ENCODE results near the gene PIR.

Gene PIR

GRCh38 chrX:15413101-15413500 is 80.0 kb downstream of the PIR start:
- DNase-seq = no peak

DNA sequence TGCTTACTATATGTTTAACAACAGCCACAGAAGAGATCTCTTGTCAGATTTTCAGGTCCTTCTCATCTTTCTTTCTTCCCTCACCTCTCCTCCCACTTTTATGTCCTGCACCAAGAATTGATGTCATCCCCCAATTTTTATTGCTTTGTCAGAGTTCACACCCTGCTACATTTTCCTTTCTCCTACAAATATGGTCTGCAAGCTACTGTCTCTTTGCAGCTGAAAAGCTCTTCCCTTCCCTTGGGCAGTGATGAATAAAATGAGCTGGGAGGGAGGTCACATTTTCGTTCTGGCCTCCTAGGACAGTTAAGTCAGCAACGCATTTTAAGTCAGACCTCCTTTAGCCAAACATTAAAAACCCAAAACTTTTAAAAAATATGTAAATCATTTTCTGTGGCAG is 82.2 kb downstream of the PIR start:
- DNase-seq = no peak

GRCh38 chrX:15410430-15410829 is 82.7 kb downstream of the PIR start:
- no peak for DNase-seq

DNA sequence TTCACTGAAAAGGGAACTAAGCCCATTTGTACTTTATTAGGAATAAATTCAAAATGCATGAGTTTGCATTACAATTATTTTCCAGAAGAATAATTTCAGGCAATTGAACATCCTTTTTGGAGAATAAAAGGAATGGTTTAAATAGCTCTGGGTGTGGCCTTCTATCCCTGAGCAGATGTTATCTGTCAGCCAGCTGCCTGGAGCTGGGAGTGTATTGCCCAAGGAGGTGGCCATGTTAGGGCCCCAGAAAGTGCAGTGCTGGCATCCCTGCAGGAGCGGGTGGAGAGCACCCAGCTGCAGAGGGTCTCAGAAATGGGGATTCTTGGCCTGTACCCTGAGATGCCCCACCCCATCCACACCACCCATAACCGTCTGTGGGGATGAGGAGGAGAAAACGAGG is 87.3 kb downstream of the PIR start:
- DNase-seq = no peak

GRCh38 chrX:15404401-15405096 is 88.6 kb downstream of the PIR start:
- peak; percentile 22 for DNase-seq

DNA sequence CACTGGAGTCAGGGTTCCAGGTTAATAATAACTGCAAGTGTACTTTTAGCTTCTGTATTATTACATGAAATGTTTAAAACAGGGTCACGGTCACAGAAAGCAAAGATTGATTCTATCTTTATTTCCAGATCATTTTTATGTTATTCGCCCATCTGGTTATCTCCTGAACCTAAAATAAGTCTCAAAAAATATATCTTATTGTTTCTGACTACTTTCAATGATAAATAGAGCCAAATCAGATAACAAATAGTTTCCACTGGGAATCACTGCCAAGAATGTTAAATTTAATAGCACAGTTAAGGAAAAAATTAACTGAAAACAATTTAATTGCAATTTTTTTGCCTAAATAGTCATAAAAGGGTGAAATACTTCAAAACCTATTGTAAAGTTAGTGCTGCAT is 91.8 kb downstream of the PIR start:
- no peak for DNase-seq

DNA sequence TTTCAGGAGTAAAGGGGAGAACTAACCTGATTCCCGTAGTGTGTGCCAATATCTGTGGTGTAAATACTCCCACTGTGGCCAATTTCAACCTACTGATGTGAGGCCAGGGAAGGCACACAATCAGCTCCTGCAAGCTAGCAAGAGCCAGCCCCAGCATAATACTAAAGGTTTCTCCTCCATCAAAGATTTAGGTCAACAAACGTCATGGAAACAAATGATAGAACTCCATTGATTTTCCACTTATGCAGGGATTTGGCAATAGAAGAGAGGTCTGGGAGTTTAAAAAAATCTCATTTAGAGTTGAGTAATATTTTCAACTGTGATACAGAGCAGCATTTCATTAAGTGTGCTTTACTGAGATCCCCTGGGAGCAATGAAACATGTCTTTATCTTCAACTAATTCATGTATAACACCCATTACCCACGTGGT is 93.2 kb downstream of the PIR start:
- DNase-seq = no peak

DNA sequence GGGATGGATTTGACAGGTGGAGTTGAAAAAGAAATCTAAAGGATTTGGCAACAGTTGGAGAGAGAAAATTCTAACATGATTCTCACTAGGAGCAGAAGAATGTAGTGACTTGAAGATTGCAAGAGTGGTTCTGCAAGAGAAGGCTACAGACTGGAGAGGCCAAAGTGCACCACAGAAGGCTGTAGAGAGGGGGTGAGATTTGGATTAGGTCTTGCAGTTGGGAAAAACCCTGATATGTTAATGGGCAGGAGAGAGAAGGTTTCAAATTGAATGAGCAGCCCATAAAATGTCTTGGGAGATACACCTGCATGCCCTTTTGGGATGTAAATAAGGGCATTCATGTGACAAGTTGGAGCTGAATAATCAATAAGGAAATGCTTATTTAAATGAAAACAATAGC is 94.3 kb downstream of the PIR start:
- no peak for DNase-seq

DNA sequence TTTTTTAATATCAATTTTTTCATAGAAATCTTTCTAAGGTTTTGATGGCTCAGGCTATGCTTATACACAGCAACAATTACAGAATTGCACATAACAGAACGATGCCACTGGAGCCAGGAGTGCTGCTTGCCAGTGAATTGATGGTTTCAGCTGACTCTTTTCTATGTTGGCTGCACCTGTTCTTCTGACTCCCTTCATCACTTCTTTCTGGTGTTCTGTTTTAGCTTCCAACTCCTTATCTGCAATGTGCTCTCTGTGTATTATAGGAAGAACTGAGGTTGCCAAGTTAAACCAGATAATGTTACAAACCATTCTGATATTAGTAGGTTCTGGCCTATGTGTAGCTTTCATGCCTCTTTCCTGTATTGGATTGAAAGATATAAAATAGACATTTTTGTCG is 97.3 kb downstream of the PIR start:
- no peak for DNase-seq

DNA sequence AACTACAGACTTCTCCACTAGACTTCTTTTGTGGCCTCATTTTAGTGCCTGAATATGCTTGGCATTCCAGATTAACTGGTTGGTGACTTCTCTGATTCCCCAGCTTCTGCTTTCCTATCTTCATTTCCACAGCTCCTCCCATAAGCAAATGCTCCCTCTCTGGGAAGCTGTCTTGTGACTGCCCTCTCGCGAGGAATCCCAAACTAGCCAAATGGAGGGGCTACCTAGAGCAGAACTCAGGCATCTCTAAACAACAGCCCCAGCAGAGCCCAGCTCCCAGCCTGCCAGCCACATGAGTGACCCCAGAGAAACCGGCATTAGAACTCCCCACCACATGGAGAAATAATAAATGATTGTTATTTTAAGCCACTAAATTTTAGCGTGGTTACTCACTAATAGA is 101.3 kb downstream of the PIR start:
- DNase-seq = no peak

DNA sequence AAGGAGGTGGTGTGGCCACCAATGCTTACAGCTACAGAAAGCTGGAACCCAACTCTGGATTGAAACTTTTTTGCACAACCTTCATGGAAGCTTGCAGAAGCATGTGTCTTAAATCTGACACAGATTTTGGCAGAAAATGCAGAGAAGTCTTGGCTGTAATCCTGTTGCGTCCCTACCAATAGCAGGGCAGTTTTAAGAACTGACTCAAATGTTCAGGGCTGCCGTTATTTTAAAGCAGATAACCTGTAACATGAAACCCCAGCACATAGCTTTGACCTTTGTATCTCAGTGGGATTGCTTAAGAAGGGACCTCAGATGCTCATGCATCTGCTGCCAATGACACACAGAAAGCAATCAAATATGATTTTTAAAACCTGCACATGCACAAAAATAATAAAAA is 108.8 kb downstream of the PIR start, which contains the start of gene VEGFD:
Gene VEGFD, minus strand, starts transcription at position 110 of the 400 bp plus-strand sequence. CDS start 467 bp downstream, outside the sequence.
- DNase-seq = no peak

GRCh38 chrX:15382813-15383212 is 110.3 kb downstream of the PIR start:
- DNase-seq = no peak

- DNase-seq = no peak
Measured at GRCh38 chrX:15376956-15377355, 116.2 kb downstream of the PIR start.

DNA sequence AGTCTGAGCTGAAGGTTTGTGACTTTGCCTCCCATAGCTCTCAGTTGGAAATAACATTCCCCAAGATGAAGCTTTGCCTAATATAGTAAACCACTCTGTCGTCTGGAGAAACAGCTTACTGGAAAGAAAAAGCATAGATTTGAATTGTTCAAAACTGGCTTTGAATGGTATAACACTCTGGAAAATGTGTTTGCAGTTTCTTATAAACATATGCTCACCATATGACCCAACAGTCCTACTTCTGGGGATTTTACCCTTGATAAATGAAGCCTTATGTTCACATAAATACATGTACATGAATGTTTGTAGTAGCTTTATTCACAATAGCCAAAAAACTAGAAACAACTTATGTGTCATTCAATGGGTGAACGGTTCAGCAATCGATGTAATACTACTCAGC is 119.2 kb downstream of the PIR start:
- DNase-seq = no peak

- DNase-seq = no peak
Measured at GRCh38 chrX:15366506-15367352, 126.4 kb downstream of the PIR start.

DNA sequence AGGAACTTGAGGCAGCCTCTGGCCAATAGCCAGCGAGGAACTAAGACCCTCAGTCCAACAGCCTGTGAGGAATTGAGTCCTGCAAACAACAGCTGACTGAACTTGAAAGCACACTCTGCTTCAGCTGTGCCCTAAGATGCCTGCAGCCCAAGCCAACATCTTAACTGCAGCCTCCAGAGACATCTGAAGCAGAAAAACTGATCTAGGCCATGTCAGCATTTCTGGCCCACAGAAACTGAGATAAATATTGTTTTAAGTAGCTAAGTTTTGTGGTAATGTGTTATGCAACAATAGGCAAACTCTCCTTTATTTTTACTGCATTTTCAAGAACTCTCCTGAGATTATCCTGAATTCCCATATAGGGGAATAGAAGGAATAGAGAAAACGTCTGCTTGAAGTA is 133.4 kb downstream of the PIR start:
- no peak for DNase-seq

GRCh38 chrX:15358533-15358932 is 134.6 kb downstream of the PIR start:
- DNase-seq = no peak

DNA sequence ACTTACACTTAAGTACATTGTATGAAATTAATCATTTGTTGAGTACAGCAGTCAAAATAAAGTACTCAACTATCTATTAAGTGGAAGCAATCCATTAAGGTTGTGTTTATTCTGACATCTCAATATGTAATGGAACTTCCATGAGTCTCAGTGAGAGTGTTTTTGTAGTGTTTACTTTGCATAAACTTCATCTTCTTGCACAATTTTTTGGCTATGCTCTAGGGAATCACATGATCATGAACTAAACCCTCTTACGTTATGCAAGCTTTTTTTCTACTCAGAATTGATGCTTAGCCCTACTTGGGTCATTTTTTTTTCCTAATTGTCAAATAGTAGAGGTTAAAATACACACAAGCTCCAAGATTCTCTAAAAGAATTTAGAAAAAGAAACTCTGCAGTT is 136.7 kb downstream of the PIR start:
- no peak for DNase-seq

DNA sequence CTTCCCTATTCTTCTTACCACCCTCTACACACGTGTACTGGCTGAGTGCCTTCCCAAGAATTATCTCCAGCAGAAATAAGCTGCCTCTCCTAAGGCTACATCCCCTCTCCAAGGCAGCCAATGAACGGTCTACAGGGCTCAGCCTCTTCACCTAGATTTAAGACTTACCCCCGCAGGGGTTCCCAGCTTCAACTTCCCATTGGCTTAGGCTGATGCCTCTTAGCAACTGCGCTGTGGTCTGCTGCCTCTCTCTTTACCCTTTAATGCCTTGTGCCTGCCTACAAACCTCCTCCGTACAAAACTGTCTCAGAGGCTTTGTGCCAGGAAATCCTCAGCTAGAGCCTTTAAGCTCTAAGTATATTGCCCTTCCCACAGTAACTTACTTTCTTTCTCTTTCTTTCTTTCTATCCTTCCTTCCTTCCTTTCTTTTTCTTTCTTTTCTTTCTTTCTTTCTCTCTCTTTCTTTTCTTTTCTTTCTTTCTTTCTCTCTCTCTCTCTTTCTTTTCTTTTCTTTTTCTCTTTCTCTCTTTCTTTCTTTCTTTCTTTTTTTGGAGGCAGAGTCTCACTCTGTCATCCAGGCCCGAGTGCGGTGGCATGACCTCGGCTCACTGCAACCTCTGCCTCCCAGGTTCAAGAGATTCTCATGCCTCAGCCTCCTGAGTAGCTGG is 142.7 kb downstream of the PIR start:
- DNase-seq = no peak

- DNase-seq = peak; percentile 29
Measured at GRCh38 chrX:15349046-15349445, 144.1 kb downstream of the PIR start.

GRCh38 chrX:15345976-15346375 is 147.2 kb downstream of the PIR start:
- DNase-seq = no peak

DNA sequence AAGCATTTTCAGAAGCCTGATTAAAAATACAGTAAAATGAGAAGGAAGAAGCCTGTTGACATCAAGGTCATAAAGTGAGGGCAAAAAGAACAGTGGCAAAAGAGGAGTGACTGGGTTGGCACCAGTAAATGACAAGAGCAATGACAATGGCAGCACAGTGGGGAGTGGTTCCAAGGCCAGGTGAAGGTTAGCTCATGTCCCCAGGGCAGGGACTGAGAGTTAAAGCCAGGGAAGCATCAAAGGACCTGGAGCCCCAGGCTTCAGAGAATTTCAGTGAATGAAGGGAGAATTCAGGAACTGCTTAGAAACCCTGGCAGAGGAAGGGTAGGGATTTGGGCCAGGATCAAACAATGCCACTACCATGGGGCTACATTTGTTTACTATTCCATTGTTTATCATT is 149.0 kb downstream of the PIR start:
- no peak for DNase-seq

DNA sequence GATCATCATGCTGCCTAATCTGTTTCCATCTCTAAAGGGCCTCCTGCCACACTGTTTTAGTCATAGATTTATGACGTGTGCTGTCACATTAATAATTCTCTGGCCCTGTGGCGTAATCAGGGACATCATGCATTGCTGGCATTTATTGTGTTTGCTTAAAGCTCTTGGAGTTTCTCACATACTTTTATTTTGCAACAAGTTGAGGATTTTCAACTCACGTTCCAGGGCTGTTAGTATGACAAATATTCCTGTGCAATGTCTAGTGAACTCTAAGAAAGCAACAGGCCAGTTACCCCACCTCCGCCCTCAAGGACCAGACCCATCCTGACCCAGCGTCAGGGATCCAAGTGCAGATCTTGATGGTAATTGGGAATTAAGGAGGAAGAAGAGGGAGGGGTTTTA is 150.1 kb downstream of the PIR start:
- no peak for DNase-seq

- DNase-seq = no peak
Measured at GRCh38 chrX:15340867-15341266, 152.3 kb downstream of the PIR start.
